Neural progenitor cell (in vitro differentiated cells): ENCODE measurements around the gene ERC2. TPM values are rescaled to one million over a fixed set of nuclear protein-coding genes. Genes with fewer than 3 reads are reported as not detected.
"Not testable (repeated sequence)": the region's sequence is repeated elsewhere in the genome, so short reads cannot be mapped to it uniquely, and the experiment has no call there.

Source experiments
- DNase-seq: peaks from one replicate; pipeline ENCODE4 v3.0.0-alpha.2; 2016; ENCODE audit warnings: low spot score
- H2AFZ ChIP-seq: fragments of 200-600 bp; sonication (generic); replicated peaks from 2 replicates; pipeline ENCODE4 v1.6.1; 2016; ENCODE audit warnings: antibody characterized with exemption
- H3F3A ChIP-seq: fragments of 200-600 bp; sonication (generic); 2 replicates; pipeline ENCODE4 v1.6.1; 2016; ENCODE audit warnings: antibody characterized with exemption, low read depth
- H3K27ac ChIP-seq: fragments of 200-600 bp; sonication (generic); 2 replicates; pipeline ENCODE4 v1.5.1; 2016; ENCODE audit warnings: mild to moderate bottlenecking
- H3K27me3 ChIP-seq: fragments of 200-600 bp; sonication (generic); 2 replicates; pipeline ENCODE4 v1.6.1; 2016; ENCODE audit warnings: mild to moderate bottlenecking, moderate library complexity
- H3K36me3 ChIP-seq: fragments of 200-600 bp; sonication (generic); 2 replicates; pipeline ENCODE4 v1.5.1; 2016
- H3K4me1 ChIP-seq: fragments of 200-600 bp; sonication (generic); 2 replicates; pipeline ENCODE4 v1.6.1; 2016; ENCODE audit warnings: mixed run types
- H3K4me2 ChIP-seq: fragments of 200-600 bp; sonication (generic); 2 replicates; pipeline ENCODE4 v1.6.1; 2016
- H3K4me3 ChIP-seq: fragments of 200-600 bp; sonication (generic); 2 replicates; pipeline ENCODE4 v1.5.1; 2016
- H3K79me2 ChIP-seq: fragments of 200-600 bp; sonication (generic); 2 replicates; pipeline ENCODE4 v1.6.1; 2016; ENCODE audit warnings: low read depth
- H3K9ac ChIP-seq: fragments of 200-600 bp; sonication (generic); 2 replicates; pipeline ENCODE4 v1.6.1; 2016
- H3K9me3 ChIP-seq: fragments of 200-600 bp; sonication (generic); 2 replicates; pipeline ENCODE4 v1.5.1; 2016; ENCODE audit warnings: low read depth
- H4K20me1 ChIP-seq: fragments of 200-600 bp; sonication (generic); 2 replicates; pipeline ENCODE4 v1.6.1; 2016; ENCODE audit warnings: low read depth
- H3K27ac Mint-ChIP-seq: 3 replicates; pipeline ENCODE4 v1.8.0; 2021; ENCODE audit warnings: mixed read lengths
- H3K27me3 Mint-ChIP-seq: 2 replicates; pipeline ENCODE4 v1.8.0; 2022; ENCODE audit warnings: low read depth, mild to moderate bottlenecking, inconsistent platforms, moderate library complexity, mixed read lengths; ENCODE audit not compliant: insufficient read depth
- H3K36me3 Mint-ChIP-seq: 3 replicates; pipeline ENCODE4 v1.8.0; 2021; ENCODE audit warnings: mixed read lengths
- H3K4me1 Mint-ChIP-seq: 3 replicates; pipeline ENCODE4 v1.8.0; 2021; ENCODE audit warnings: mixed read lengths
- H3K4me3 Mint-ChIP-seq: 3 replicates; pipeline ENCODE4 v1.8.0; 2021; ENCODE audit warnings: mild to moderate bottlenecking, moderate library complexity, mixed read lengths
- H3K9me3 Mint-ChIP-seq: 3 replicates; pipeline ENCODE4 v1.8.0; 2020; ENCODE audit warnings: mixed read lengths
- EZH2 ChIP-seq: fragments of 200-600 bp; sonication (generic); IDR thresholded peaks from 2 replicates; pipeline ENCODE4 v1.6.1; 2017; ENCODE audit warnings: antibody characterized with exemption, mild to moderate bottlenecking, moderate library complexity
- EZH2phosphoT487 ChIP-seq: fragments of 200-600 bp; sonication (generic); IDR thresholded peaks from 2 replicates; pipeline ENCODE4 v1.6.1; 2017; ENCODE audit warnings: antibody characterized with exemption
- total RNA-seq: library from RNA; depleted of rRNA; stranded (reverse); fragments of >200 nt; gene quantifications from 2 replicates; pipeline ENCODE4 v1.2.3, GENCODE V29; 2015; ENCODE audit warnings: low replicate concordance
- TF ChIP-seq, protein P1 (sequence below): fragments of 200-600 bp; sonication (generic); IDR thresholded peaks from 2 replicates; pipeline ENCODE4 v1.5.1; 2017; ENCODE audit warnings: antibody characterized with exemption, mild to moderate bottlenecking

Gene ERC2
- total RNA-seq, 1 donor from 2014 or later = 24.8 TPM

DNA sequence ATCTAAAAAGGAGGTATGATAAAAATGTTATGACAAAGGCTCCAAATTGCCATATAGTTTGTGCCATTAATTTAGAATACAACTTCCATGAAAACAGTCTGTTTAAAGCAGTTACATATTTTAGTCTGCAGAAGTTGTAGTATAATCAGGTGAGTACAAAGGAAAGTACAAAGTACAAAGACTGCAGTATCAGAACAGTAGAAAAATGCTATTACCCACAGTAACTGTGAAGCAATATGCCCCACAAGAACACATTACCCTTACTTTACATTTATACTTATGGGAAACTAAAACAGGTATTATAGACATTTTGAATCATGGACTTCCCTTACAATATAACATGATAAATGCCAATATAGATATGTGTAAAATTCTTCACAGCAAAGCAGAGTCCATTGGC, 398.5 kb downstream of the ERC2 start:
- H4K20me1 ChIP-seq = no peaks in the 10 kb centered on the region
- no peaks in the 10 kb centered on the region for H3K4me1 ChIP-seq
- no peak for TF ChIP-seq EZH2phosphoT487
- H3K27me3 ChIP-seq = no peaks in the 10 kb centered on the region
- H3K4me3 ChIP-seq = no peak overlapping the region
- H2AFZ ChIP-seq = no peak overlapping the region
- Mint-ChIP-seq H3K27me3 (peaks cover 2% of the 10 kb centered on the region), H3K36me3 (peaks cover 5% of the 10 kb centered on the region), H3K27ac (no peak overlapping the region), H3K9me3 (peaks cover 19% of the 10 kb centered on the region), H3K4me1 (peaks cover 4% of the 10 kb centered on the region), H3K4me3 (no peak overlapping the region)
- no peak for DNase-seq
- H3F3A ChIP-seq = no peaks in the 10 kb centered on the region
- no peak overlapping the region for H3K9ac ChIP-seq
- H3K4me2 ChIP-seq = no peak overlapping the region
- H3K36me3 ChIP-seq = no peaks in the 10 kb centered on the region
- no peaks in the 10 kb centered on the region for H3K9me3 ChIP-seq
- no peak overlapping the region for H3K27ac ChIP-seq
- H3K79me2 ChIP-seq = no peaks in the 10 kb centered on the region

DNA sequence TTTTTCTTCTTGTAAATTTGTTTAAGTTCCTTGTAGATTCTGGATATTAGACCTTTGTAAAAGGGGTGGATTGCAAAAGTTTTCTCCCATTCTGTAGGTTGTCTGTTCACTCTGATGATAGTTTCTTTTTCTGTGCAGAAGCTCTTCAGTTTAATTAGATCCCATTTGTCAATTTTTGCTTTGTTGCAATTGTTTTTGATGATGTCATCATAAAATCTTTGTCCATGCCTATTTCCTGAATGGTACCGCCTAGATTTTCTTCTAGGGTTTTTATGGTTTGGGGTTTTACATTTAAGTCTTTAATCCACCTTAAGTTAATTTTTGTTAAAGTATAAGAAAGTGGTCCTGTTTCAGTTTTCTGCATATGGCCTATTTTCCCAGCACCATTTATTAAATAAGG, 401.9 kb downstream of the ERC2 start:
- not testable (repeated sequence) for H3K27ac Mint-ChIP-seq, H3K4me2 ChIP-seq, H3K9ac ChIP-seq, DNase-seq, H3K36me3 ChIP-seq, H3K27me3 ChIP-seq, H3K27me3 Mint-ChIP-seq, H4K20me1 ChIP-seq, H3F3A ChIP-seq, H3K4me1 ChIP-seq, H2AFZ ChIP-seq, H3K79me2 ChIP-seq, H3K36me3 Mint-ChIP-seq, H3K4me1 Mint-ChIP-seq, H3K27ac ChIP-seq, H3K9me3 ChIP-seq, H3K4me3 Mint-ChIP-seq, H3K4me3 ChIP-seq
- H3K9me3 Mint-ChIP-seq = peaks cover 19% of the 10 kb centered on the region

DNA sequence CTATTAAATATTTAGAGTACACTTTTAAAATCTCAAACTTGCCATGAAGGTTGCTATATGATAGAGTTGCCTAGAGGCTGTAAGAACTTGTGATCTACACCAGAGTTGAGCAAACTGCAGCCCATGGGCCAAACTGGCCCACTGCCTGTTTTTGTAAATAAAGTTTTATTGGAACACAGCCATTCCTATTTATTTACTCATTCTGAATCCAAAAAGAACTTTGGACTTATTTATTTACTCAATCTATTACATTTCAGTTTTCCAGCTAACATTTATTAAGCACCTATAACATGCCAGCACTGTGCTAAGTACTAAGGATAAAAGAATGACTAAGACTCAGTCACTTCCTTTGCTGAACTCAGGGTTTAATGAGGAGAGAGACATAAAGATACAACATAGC, 403.6 kb downstream of the ERC2 start:
- Mint-ChIP-seq H3K27me3 (no peaks in the 10 kb centered on the region), H3K4me1 (peaks cover 11% of the 10 kb centered on the region), H3K4me3 (no peak overlapping the region), H3K9me3 (peaks cover 19% of the 10 kb centered on the region), H3K36me3 (peaks cover 5% of the 10 kb centered on the region), H3K27ac (no peak overlapping the region)
- Histone ChIP-seq H3K27me3 (no peaks in the 10 kb centered on the region), H4K20me1 (no peaks in the 10 kb centered on the region), H3K79me2 (no peaks in the 10 kb centered on the region), H3F3A (no peaks in the 10 kb centered on the region), H3K9ac (no peak overlapping the region), H3K4me1 (no peaks in the 10 kb centered on the region), H2AFZ (no peak overlapping the region), H3K36me3 (no peaks in the 10 kb centered on the region), H3K4me3 (no peak overlapping the region), H3K4me2 (no peak overlapping the region), H3K9me3 (no peaks in the 10 kb centered on the region), H3K27ac (no peak overlapping the region)
- no peak for TF ChIP-seq EZH2
- TF ChIP-seq, protein P1, sequence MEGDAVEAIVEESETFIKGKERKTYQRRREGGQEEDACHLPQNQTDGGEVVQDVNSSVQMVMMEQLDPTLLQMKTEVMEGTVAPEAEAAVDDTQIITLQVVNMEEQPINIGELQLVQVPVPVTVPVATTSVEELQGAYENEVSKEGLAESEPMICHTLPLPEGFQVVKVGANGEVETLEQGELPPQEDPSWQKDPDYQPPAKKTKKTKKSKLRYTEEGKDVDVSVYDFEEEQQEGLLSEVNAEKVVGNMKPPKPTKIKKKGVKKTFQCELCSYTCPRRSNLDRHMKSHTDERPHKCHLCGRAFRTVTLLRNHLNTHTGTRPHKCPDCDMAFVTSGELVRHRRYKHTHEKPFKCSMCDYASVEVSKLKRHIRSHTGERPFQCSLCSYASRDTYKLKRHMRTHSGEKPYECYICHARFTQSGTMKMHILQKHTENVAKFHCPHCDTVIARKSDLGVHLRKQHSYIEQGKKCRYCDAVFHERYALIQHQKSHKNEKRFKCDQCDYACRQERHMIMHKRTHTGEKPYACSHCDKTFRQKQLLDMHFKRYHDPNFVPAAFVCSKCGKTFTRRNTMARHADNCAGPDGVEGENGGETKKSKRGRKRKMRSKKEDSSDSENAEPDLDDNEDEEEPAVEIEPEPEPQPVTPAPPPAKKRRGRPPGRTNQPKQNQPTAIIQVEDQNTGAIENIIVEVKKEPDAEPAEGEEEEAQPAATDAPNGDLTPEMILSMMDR = no peak
- no peak for TF ChIP-seq EZH2phosphoT487
- DNase-seq = no peak

DNA sequence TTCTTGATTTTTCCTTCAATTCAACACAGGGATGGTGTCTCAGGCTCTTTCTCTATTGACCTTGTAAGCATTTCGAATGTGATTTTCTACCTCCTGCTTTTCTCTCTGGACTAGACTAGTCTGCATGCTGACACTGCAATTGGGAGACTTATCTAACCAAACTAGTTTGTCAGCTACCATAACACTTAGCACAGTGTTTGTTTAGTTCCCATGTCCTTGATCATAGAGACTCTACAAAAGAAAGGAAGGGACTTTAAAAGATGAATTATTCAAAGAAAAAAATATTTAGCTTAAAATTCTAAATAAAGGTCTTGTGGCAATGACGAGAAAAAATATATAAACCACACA, 407.0 kb downstream of the ERC2 start:
- Histone ChIP-seq H3K27me3 (no peaks in the 10 kb centered on the region), H3F3A (no peaks in the 10 kb centered on the region), H3K9ac (no peak overlapping the region), H3K36me3 (no peaks in the 10 kb centered on the region), H3K79me2 (no peaks in the 10 kb centered on the region), H3K9me3 (no peaks in the 10 kb centered on the region), H2AFZ (no peak overlapping the region), H4K20me1 (no peaks in the 10 kb centered on the region), H3K4me2 (no peak overlapping the region), H3K4me1 (no peaks in the 10 kb centered on the region), H3K4me3 (no peak overlapping the region), H3K27ac (no peak overlapping the region)
- H3K36me3 Mint-ChIP-seq = no peaks in the 10 kb centered on the region
- H3K4me1 Mint-ChIP-seq = peaks cover 15% of the 10 kb centered on the region
- TF ChIP-seq EZH2 = no peak
- TF ChIP-seq, protein P1 = no peak
- TF ChIP-seq EZH2phosphoT487 = no peak
- no peaks in the 10 kb centered on the region for H3K27me3 Mint-ChIP-seq
- no peak overlapping the region for H3K27ac Mint-ChIP-seq
- no peak overlapping the region for H3K4me3 Mint-ChIP-seq
- DNase-seq = no peak
- H3K9me3 Mint-ChIP-seq = peaks cover 3% of the 10 kb centered on the region
